AG04450 (cell line): ENCODE measurements around the gene LSM7. TPM values are rescaled to one million over a fixed set of nuclear protein-coding genes. Genes with fewer than 3 reads are reported as not detected.

Source experiments
- CTCF ChIA-PET: fragments of 300-600, 350-600 bp; formaldehyde crosslinking; extraction: SDS; loops from one replicate; lab custom pipeline; 2022; ENCODE audit warnings: antibody characterized with exemption, inconsistent platforms; lab: Charles Lee
- POLR2A ChIA-PET: fragments of 350-600 bp; formaldehyde crosslinking; extraction: SDS; loops from one replicate; lab custom pipeline; 2021; ENCODE audit warnings: antibody characterized with exemption, inconsistent platforms; lab: Yijun Ruan, JAX
- DNase-seq: peaks from one replicate; pipeline ENCODE4 v3.0.0-alpha.2; 2011; ENCODE audit warnings: low read depth, low spot score
- H3K27ac ChIP-seq: one replicate; pipeline ENCODE4 v1.5.1; 2012; ENCODE audit warnings: low read depth, low read length, control low read depth
- H3K27me3 ChIP-seq: one replicate; pipeline ENCODE4 v1.6.0; 2012; ENCODE audit warnings: low read length; ENCODE audit not compliant: control insufficient read depth, insufficient read depth
- H3K4me3 ChIP-seq: 2 replicates; pipeline ENCODE4 v1.5.1; 2011; ENCODE audit warnings: mild to moderate bottlenecking, low read depth, low read length, control low read depth
- H3K9me3 ChIP-seq: 2 replicates; pipeline ENCODE4 v1.5.1; 2012; ENCODE audit warnings: low read length; ENCODE audit not compliant: control insufficient read depth, insufficient read depth
- polyA plus RNA-seq: library from polyadenylated mRNA; depleted of rRNA; stranded (reverse); fragments of >200 nt; gene quantifications from 2 replicates; pipeline ENCODE4 v1.2.3, GENCODE V29; 2011
- TF ChIP-seq, protein P1 (sequence below): IDR thresholded peaks from 2 replicates; pipeline ENCODE4 v1.5.1; 2011; ENCODE audit warnings: low read depth, low read length, control low read depth, inconsistent platforms

LSM7 gene
- polyA plus RNA-seq, 1 experiment, result 137 TPM

DNA sequence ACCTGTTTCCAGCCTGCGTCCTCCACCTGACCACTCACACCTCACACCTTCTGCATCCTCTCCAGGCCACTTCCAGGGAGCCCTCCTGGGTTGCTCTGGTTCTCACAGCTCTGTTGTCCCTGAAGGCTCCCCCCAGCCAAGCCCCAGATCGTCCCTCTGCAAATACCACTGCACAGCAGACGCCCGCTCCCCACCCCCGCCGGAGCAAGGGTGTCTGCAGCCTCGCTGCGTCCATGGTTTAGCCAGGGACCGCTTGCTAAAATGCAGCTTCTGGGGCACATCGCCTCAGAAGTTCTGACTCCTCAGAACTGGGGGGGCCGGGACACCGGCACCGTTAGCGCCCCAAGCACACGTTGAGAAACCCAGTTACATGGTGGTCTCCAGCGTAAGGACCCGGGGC lies 21.4 kb downstream of the LSM7 start:
- ChIA-PET CTCF (no interaction called here), POLR2A (no interaction called here)
- H3K4me3 ChIP-seq, result no peak overlapping the region

DNA sequence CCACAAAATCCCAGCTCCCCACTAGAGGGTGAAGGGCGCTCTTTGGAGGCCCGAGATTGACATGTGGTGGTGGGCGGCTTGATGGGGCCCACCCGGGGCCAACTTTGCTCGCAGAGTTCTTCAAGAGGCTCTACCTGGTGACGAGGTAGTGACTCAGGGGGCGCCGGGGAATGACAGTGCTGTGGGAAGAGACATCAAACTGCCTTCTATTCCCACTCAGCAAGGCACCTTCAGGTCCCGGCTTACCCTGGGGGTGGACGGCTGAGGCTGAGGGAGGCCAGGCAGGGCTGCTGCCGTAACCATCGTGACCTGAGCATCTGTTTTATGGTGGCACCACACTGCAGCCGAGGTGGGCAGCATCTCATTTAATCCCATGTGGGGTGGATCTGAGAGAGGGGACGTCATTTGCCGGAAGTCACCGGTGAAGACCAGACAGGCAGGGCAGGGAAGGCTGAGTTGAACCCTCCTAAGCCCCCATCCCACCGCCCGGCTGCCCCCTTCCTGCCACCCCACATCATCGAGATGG lies 22.0 kb downstream of the LSM7 start:
- TF ChIP-seq, protein P1, sequence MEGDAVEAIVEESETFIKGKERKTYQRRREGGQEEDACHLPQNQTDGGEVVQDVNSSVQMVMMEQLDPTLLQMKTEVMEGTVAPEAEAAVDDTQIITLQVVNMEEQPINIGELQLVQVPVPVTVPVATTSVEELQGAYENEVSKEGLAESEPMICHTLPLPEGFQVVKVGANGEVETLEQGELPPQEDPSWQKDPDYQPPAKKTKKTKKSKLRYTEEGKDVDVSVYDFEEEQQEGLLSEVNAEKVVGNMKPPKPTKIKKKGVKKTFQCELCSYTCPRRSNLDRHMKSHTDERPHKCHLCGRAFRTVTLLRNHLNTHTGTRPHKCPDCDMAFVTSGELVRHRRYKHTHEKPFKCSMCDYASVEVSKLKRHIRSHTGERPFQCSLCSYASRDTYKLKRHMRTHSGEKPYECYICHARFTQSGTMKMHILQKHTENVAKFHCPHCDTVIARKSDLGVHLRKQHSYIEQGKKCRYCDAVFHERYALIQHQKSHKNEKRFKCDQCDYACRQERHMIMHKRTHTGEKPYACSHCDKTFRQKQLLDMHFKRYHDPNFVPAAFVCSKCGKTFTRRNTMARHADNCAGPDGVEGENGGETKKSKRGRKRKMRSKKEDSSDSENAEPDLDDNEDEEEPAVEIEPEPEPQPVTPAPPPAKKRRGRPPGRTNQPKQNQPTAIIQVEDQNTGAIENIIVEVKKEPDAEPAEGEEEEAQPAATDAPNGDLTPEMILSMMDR, result no peak
- DNase-seq, result no peak
- H3K9me3 ChIP-seq, result no peaks in the 10 kb centered on the region; the same call in 1 of the 2 replicates
- H3K27me3 ChIP-seq, result peaks cover 39% of the 10 kb centered on the region
- no peak overlapping the region for H3K4me3 ChIP-seq
- H3K27ac ChIP-seq, result no peak overlapping the region
- ChIA-PET CTCF (interaction anchor here (1.0 kb wide), 1 partner anchor 70 kb away, joined by 3 read pairs; the partner anchor contains the start of gene PLEKHJ1), POLR2A (no interaction called here)

More for the DNA sequence above, 21.4 kb downstream of the LSM7 start:
- H3K27ac ChIP-seq, result no peak overlapping the region
- no peak for DNase-seq
- peaks cover 39% of the 10 kb centered on the region for H3K27me3 ChIP-seq
- TF ChIP-seq, protein P1, result no peak
- H3K9me3 ChIP-seq, result no peaks in the 10 kb centered on the region; the same call in 1 of the 2 replicates

DNA sequence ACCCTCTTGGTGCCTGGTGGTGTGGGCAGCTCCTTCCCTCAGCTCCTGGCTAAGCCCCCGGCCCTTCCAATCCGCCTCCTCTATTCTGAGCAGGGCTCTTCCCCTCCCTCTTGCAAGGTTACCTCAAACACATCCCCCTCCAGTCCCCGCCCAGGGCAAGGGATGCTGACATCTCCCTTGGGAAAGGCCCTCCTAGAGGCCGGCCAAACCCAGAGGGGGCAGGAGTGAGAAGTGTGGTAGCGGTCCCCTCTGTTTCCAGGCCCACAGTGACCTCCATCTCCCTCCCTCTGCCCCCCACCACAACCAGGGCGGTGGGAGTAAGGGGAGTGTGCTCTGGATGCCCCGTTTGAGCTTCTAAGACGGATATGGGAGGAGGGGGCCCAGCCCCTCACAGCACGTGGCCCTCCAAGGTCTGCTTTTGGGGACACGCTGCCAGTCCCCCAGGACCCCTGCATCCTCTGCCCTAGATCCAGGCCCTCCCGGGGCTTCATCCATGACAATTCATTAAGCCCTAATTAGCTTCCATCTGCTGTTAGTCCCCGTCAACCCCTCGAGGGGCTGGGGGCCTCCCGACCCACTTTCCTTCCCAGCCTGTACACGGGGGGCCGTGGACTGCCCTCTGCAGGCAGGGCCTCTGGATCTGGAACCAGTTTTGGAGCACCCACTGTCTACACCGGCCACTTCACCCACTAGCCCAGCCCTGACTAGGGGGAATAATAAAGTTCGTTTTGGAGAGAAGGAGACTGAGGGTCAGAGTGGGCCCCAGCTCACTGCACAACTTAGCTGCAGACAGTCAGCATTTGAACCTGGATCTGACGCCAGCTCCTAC lies 22.7 kb downstream of the LSM7 start:
- DNase-seq, result no peak
- ChIA-PET CTCF (interaction anchor here (1.0 kb wide), 1 partner anchor 70 kb away, joined by 3 read pairs; the partner anchor contains the start of gene PLEKHJ1), POLR2A (no interaction called here)
- Histone ChIP-seq H3K4me3 (no peak overlapping the region), H3K27me3 (peaks cover 41% of the 10 kb centered on the region), H3K27ac (no peak overlapping the region), H3K9me3 (no peaks in the 10 kb centered on the region; the same call in 1 of the 2 replicates)
- TF ChIP-seq, protein P1, result no peak

DNA sequence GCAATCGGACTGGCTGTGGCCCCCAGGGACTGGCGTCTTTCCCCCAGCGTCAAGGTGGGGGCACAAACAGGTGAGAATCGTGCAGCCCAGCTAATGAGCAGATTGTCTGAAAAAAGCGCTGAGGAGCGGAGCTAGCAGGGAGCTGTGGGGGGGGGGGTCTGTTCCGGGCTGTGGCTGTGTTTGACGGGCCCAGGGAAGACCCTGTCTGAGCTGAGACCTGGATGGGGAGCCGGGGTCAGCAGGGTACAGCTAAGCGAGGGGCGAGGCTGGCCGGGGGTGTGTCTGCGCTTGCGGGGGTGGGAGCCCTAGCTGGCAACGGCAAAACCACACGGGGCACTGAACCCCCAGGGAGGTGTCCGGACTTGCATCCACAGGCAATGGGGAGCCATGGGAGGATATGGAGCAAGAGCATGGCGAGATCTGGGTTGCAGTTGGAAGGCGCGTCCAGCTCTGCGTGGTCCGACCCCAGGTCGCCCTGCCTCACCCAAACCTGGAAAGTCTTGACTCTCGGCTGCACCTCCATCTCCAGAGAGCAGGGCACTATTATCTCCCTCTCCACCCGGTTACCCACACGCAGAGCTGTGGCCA lies 25.1 kb downstream of the LSM7 start:
- CTCF ChIA-PET, result no interaction called here
- Histone ChIP-seq H3K9me3 (no peaks in the 10 kb centered on the region; the same call in 1 of the 2 replicates), H3K27me3 (peaks cover 32% of the 10 kb centered on the region), H3K27ac (no peak overlapping the region), H3K4me3 (no peak overlapping the region)
- POLR2A ChIA-PET, result interaction anchor here (1.1 kb wide), 1 partner anchor 18 kb away, joined by 3 read pairs; no protein-coding TSS in a partner anchor
- DNase-seq, result no peak
- TF ChIP-seq, protein P1, result no peak
